NK-92 treated with Interleukin-12 subunit alpha and Interleukin-12 subunit beta, amount 100 ng/mL, for 24 hours (cell line): ENCODE measurements around the gene CTDSPL2.
"Not testable (repeated sequence)": the region's sequence is repeated elsewhere in the genome, so short reads cannot be mapped to it uniquely, and the experiment has no call there.

ENCODE experiments used
- DNase-seq: peaks from one replicate; lab custom pipeline; 2025; lab: John Stamatoyannopoulos, UW

CTDSPL2 gene

GRCh38 chr15:44485880-44486279 lies 58.5 kb downstream of the CTDSPL2 start:
- DNase-seq = no peak

GRCh38 chr15:44489464-44489863 lies 62.0 kb downstream of the CTDSPL2 start:
- DNase-seq = no peak

- no peak for DNase-seq
Measured at GRCh38 chr15:44490622-44491021, 63.2 kb downstream of the CTDSPL2 start.

- no peak for DNase-seq
Measured at GRCh38 chr15:44492040-44492439, 64.6 kb downstream of the CTDSPL2 start.

GRCh38 chr15:44492672-44493071 lies 65.2 kb downstream of the CTDSPL2 start:
- DNase-seq = no peak

- DNase-seq = no peak
Measured at GRCh38 chr15:44495562-44495961, 68.1 kb downstream of the CTDSPL2 start.

- no peak for DNase-seq
Measured at GRCh38 chr15:44500555-44500954, 73.1 kb downstream of the CTDSPL2 start.

GRCh38 chr15:44501768-44502366 lies 74.4 kb downstream of the CTDSPL2 start:
- DNase-seq = no peak

- DNase-seq = no peak
Measured at GRCh38 chr15:44516436-44516835, 89.0 kb downstream of the CTDSPL2 start.

GRCh38 chr15:44519537-44519936 lies 92.1 kb downstream of the CTDSPL2 start:
- DNase-seq = no peak

GRCh38 chr15:44525018-44525417 lies 97.6 kb downstream of the CTDSPL2 start:
- no peak for DNase-seq

- no peak for DNase-seq
Measured at GRCh38 chr15:44527241-44527640, 99.8 kb downstream of the CTDSPL2 start.

- DNase-seq = no peak
Measured at GRCh38 chr15:44529864-44530604, 102.6 kb downstream of the CTDSPL2 start.

GRCh38 chr15:44530653-44531052 lies 103.2 kb downstream of the CTDSPL2 start:
- no peak for DNase-seq

GRCh38 chr15:44532275-44532674 lies 104.8 kb downstream of the CTDSPL2 start:
- DNase-seq = not testable (repeated sequence)

- DNase-seq = no peak
Measured at GRCh38 chr15:44532689-44533088, 105.3 kb downstream of the CTDSPL2 start.

- DNase-seq = no peak
Measured at GRCh38 chr15:44535092-44535491, 107.7 kb downstream of the CTDSPL2 start.

- no peak for DNase-seq
Measured at GRCh38 chr15:44535523-44536301, 108.3 kb downstream of the CTDSPL2 start.

GRCh38 chr15:44536302-44536961 lies 109.0 kb downstream of the CTDSPL2 start:
- DNase-seq = no peak

- DNase-seq = peak; percentile 95
Measured at GRCh38 chr15:44536962-44537734, 109.7 kb downstream of the CTDSPL2 start, which contains the start of gene EIF3J. EIF3J (plus strand) TSS chr15:44537147; CDS start chr15:44537195, 48 bp downstream.

- DNase-seq = no peak
Measured at GRCh38 chr15:44537735-44538240, 110.4 kb downstream of the CTDSPL2 start.
